Breast epithelium (tissue), 3 donors: ENCODE measurements around the gene MDFIC.

Experiments used
- CTCF ChIP-seq, 3 donors: fragments of 450-650 bp; IDR thresholded peaks; one replicate each; pipeline ENCODE4 v1.5.1; 2016 to 2017; ENCODE audit warnings: antibody characterized with exemption in 3 of 3, mild to moderate bottlenecking in 3 of 3, moderate library complexity in 3 of 3
- POLR2A ChIP-seq: fragments of 450-650 bp; IDR thresholded peaks from one replicate; pipeline ENCODE4 v1.6.1; 2016; ENCODE audit warnings: antibody characterized with exemption, mild to moderate bottlenecking, moderate library complexity
- POLR2AphosphoS5 ChIP-seq, 3 donors: sonication (generic); formaldehyde crosslinking; IDR thresholded peaks; one replicate each; pipeline ENCODE4 v1.6.1; 2017; ENCODE audit warnings: antibody characterized with exemption in 3 of 3

GRCh38 chr7:114942446-114943175 lies 20.7 kb downstream of the MDFIC start:
- TF ChIP-seq POLR2A (no peak), CTCF (IDR thresholded peaks at IDR 0.05) (no peak), POLR2AphosphoS5 (IDR thresholded peaks at IDR 0.05) (no peak)
